ENCODE measurements around the gene CIRBP. TPM values are rescaled to one million over a fixed set of nuclear protein-coding genes. Genes with fewer than 3 reads are reported as not detected.

Gene CIRBP
- total and polyA plus RNA-seq, 7 donors, result 137 to 591 (median 296) TPM

DNA sequence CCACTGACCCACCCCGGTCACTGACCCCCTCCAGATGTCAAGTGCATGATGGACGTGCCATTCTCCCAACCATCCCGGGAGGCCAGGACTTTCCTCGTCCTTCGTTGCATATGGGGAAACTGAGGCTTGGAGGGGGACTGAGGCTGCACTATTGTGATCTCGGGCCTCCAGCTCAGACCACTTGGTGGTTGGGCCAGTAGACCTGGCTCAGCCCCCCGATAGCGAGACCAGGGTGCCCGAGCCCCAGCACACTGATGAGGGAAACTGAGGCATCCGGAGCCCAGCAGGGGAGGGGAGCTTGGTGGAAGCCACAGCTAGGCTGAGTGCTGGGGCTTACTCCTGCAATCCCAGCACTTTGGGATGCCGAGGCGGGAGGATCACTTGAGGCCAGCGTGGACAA, 26.9 kb downstream of the CIRBP start:
- Histone ChIP-seq H3K4me1 (no peaks in the 10 kb centered on the region), H3K9me3 (no peaks in the 10 kb centered on the region), H3K27ac (no peak overlapping the region), H3K27me3 (ENCODE audit: insufficient read depth in 3 of 3, low read length in 2 of 3) (peaks cover 0 to 62% (median 17%) of the 10 kb centered on the region in 3 donors), H3K36me3 (ENCODE audit: insufficient read depth in 1 of 2, low read depth in 1 of 2) (no peaks in the 10 kb centered on the region), H3K4me3 (no peak overlapping the region)
- ATAC-seq (no peak), DNase-seq (no peak)
- WGBS, 3 donors, result 69 to 72% (median 72%) methylated on average over 11 to 13 of the region's 13 CpGs
- no peak for TF ChIP-seq CTCF (IDR thresholded peaks at IDR 0.05)
- intact Hi-C loops (cut with DNase I), result no loop called here

GRCh38 chr19:1296575-1297271, 27.6 kb downstream of the CIRBP start:
- Histone ChIP-seq H3K4me3 (no peak overlapping the region), H3K36me3 (ENCODE audit: insufficient read depth in 1 of 2, low read depth in 1 of 2) (no peaks in the 10 kb centered on the region), H3K4me1 (no peaks in the 10 kb centered on the region), H3K27ac (no peak overlapping the region), H3K27me3 (ENCODE audit: insufficient read depth in 3 of 3, low read length in 2 of 3) (peaks cover 0 to 57% (median 14%) of the 10 kb centered on the region in 3 donors), H3K9me3 (no peaks in the 10 kb centered on the region)
- DNase-seq (no peak), ATAC-seq (no peak)
- no peak for TF ChIP-seq CTCF (IDR thresholded peaks at IDR 0.05)
- 77 to 83% (median 81%) methylated on average over 20 to 24 of the region's 24 CpGs for WGBS, 3 donors
- intact Hi-C loops (cut with DNase I), result no loop called here

DNA sequence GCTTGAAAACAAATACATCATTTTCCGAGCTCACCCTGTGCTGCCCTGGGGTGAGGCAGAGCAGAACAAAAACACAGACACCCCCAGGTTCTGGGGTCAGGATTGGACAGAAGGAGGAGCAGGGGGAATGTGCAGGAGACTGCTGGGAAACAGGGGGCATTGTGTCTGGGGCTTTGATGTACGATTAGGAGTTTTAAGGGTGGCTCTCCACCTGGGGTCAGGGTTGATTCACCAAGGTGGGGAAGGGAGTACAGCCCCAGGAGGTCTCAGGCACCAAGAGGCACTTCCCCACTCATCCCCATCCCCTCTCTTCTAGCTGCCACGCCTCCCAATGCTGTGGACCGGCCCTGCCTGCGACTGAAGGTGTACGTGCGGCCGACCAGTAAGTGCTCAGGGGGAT, 29.1 kb downstream of the CIRBP start:
- peaks cover 0 to 42% (median 9%) of the 10 kb centered on the region in 3 donors for H3K27me3 ChIP-seq (ENCODE audit: insufficient read depth in 3 of 3, low read length in 2 of 3)
- no peak overlapping the region for H3K27ac ChIP-seq
- no peak for ATAC-seq
- WGBS, 3 donors, result 79 to 92% (median 89%) methylated on average over 8 of the region's 8 CpGs
- no peaks in the 10 kb centered on the region for H3K36me3 ChIP-seq (ENCODE audit: insufficient read depth in 1 of 2, low read depth in 1 of 2)
- TF ChIP-seq CTCF (IDR thresholded peaks at IDR 0.05), result no peak
- DNase-seq, result no peak
- no peaks in the 10 kb centered on the region for H3K4me1 ChIP-seq
- H3K4me3 ChIP-seq, result no peak overlapping the region
- no peaks in the 10 kb centered on the region for H3K9me3 ChIP-seq
- intact Hi-C loops (cut with DNase I), result no loop called here

- no peaks in the 10 kb centered on the region for H3K9me3 ChIP-seq
- DNase-seq (no peak), ATAC-seq (no peak)
- H3K27ac ChIP-seq, result no peak overlapping the region
- WGBS, 3 donors, result 65 to 78% (median 74%) methylated on average over 24 to 34 of the region's 34 CpGs
- no peak overlapping the region for H3K4me3 ChIP-seq
- H3K4me1 ChIP-seq, result no peaks in the 10 kb centered on the region
- H3K27me3 ChIP-seq (ENCODE audit: insufficient read depth in 3 of 3, low read length in 2 of 3), result peaks cover 0 to 27% (median 6%) of the 10 kb centered on the region in 3 donors
- intact Hi-C loops (cut with DNase I), result no loop called here
- no peaks in the 10 kb centered on the region for H3K36me3 ChIP-seq (ENCODE audit: insufficient read depth in 1 of 2, low read depth in 1 of 2)
- no peak for TF ChIP-seq CTCF (IDR thresholded peaks at IDR 0.05)
Measured at GRCh38 chr19:1299801-1300200, 30.7 kb downstream of the CIRBP start.

Measured in psoas muscle (tissue), 8 donors.